HCT116 (cell line): ENCODE data around the gene VWA5B1. TPM values are rescaled to one million over a fixed set of nuclear protein-coding genes. Genes with fewer than 3 reads are reported as not detected.

ENCODE experiments used
- ATAC-seq: fragments of 200-7000 bp; cut with Tn5 transposase; 2 replicates; pipeline ENCODE4 v1.9.1; 2020; ENCODE audit warnings: mild to moderate bottlenecking, moderate library complexity
- BruUV-seq: library from RNA; stranded (reverse); fragments of 400-500 nt; replicated peaks from 2 replicates; lab custom pipeline; 2021; lab: Mats Ljungman, UMichigan
- CTCF ChIA-PET: fragments of 300-600 bp; sonication (Branson Sonifier 250); formaldehyde crosslinking; loops from one replicate; lab custom pipeline; 2021; ENCODE audit warnings: antibody characterized with exemption; lab: Charles Lee
- POLR2A ChIA-PET: fragments of 300-600, 350-600 bp; sonication (Branson Sonifier 250); formaldehyde crosslinking; loops from one replicate; lab custom pipeline; 2021; ENCODE audit warnings: antibody characterized with exemption; lab: Charles Lee
- RAD21 ChIA-PET, 2 experiments: fragments of 300-600 bp; sonication (Branson Sonifier 250); formaldehyde crosslinking; loops; one replicate each; lab custom pipeline; 2023; ENCODE audit warnings: low total read pairs in 2 of 2; ENCODE audit not compliant: uncharacterized antibody in 2 of 2, unreplicated experiment in 2 of 2, low non-redundant PET in 1 of 2; lab: Charles Lee
- DNase-seq: peaks from one replicate; pipeline ENCODE4 v3.0.0-alpha.2; 2010; ENCODE audit warnings: low read depth, low spot score
- H2AFZ ChIP-seq: fragments of 200-600 bp; shearing (Covaris generic), sonication (generic); 2 replicates; pipeline ENCODE4 v1.6.1; 2017; ENCODE audit warnings: low read depth, mixed run types, mixed read lengths, antibody characterized with exemption, low read length; ENCODE audit not compliant: poor library complexity, severe bottlenecking
- H3K27ac ChIP-seq: 2 replicates; pipeline ENCODE4 v1.5.1; 2012; ENCODE audit warnings: low read depth, low read length
- H3K27me3 ChIP-seq: fragments of 200-600 bp; sonication (generic); 2 replicates; pipeline ENCODE4 v1.6.1; 2016; ENCODE audit warnings: mixed run types, low read length, mixed read lengths; ENCODE audit not compliant: insufficient read depth
- H3K36me3 ChIP-seq, 2 experiments: fragments of 200-500 bp in 1 of 2; fragments of 200-600 bp in 1 of 2; sonication (Bioruptor generic) in 1 of 2; sonication (generic) in 1 of 2; 2 replicates each; pipeline versions ENCODE4 v1.5.1 to v1.6.1; 2014 to 2016; ENCODE audit warnings: low read length in 2 of 2, inconsistent platforms in 1 of 2, mixed read lengths in 1 of 2, mixed run types in 1 of 2; ENCODE audit not compliant: insufficient read depth in 2 of 2, control insufficient read depth in 1 of 2
- H3K4me1 ChIP-seq, 2 experiments: fragments of 200-600 bp in 1 of 2; sonication (generic) in 1 of 2; 2 replicates each; pipeline versions ENCODE4 v1.5.1 to v1.6.1; 2012 to 2017; ENCODE audit warnings: low read length in 2 of 2, inconsistent platforms in 1 of 2, mild to moderate bottlenecking in 1 of 2, mixed read lengths in 1 of 2, mixed run types in 1 of 2, moderate library complexity in 1 of 2; ENCODE audit not compliant: insufficient read depth in 2 of 2, control insufficient read depth in 1 of 2
- H3K4me2 ChIP-seq: fragments of 200-600 bp; sonication (generic); 2 replicates; pipeline ENCODE4 v1.6.1; 2017; ENCODE audit warnings: mixed run types, low read length, mixed read lengths
- H3K4me3 ChIP-seq, 2 experiments: fragments of 200-600 bp in 1 of 2; sonication (generic) in 1 of 2; replicated peaks in 1 of 2; 2 replicates each; pipeline ENCODE4 v1.5.1; 2011 to 2016; ENCODE audit warnings: low read length in 2 of 2, control low read depth in 1 of 2, low read depth in 1 of 2, mild to moderate bottlenecking in 1 of 2, mixed read lengths in 1 of 2, mixed run types in 1 of 2
- H3K79me2 ChIP-seq: fragments of 200-600 bp; sonication (generic); 2 replicates; pipeline ENCODE4 v1.6.1; 2017; ENCODE audit warnings: mild to moderate bottlenecking, mixed run types, low read length, moderate library complexity, mixed read lengths; ENCODE audit not compliant: insufficient read depth
- H3K9ac ChIP-seq: fragments of 200-600 bp; sonication (generic); 2 replicates; pipeline ENCODE4 v1.6.1; 2016; ENCODE audit warnings: low read length, mixed read lengths
- H3K9me2 ChIP-seq: fragments of 200-600 bp; sonication (generic), shearing (Covaris generic); 2 replicates; pipeline ENCODE4 v1.6.1; 2017; ENCODE audit warnings: mixed run types, mild to moderate bottlenecking, moderate library complexity; ENCODE audit not compliant: insufficient read depth
- H3K9me3 ChIP-seq, 2 experiments: fragments of 200-500 bp in 1 of 2; fragments of 200-600 bp in 1 of 2; sonication (Bioruptor generic) in 1 of 2; sonication (generic) in 1 of 2; 2 replicates each; pipeline ENCODE4 v1.6.1; 2014 to 2017; ENCODE audit warnings: low read length in 2 of 2, mixed read lengths in 2 of 2, inconsistent platforms in 1 of 2, low read depth in 1 of 2, mild to moderate bottlenecking in 1 of 2, mixed run types in 1 of 2, moderate library complexity in 1 of 2; ENCODE audit not compliant: control insufficient read depth in 1 of 2, insufficient read depth in 1 of 2
- H4K20me1 ChIP-seq: fragments of 200-600 bp; sonication (generic), shearing (Covaris generic); 2 replicates; pipeline ENCODE4 v1.6.1; 2017; ENCODE audit warnings: mixed run types, mild to moderate bottlenecking, moderate library complexity; ENCODE audit not compliant: insufficient read depth
- EGR1 ChIP-seq: IDR thresholded peaks from 2 replicates; pipeline ENCODE4 v1.6.1; 2012; ENCODE audit warnings: low read depth
- ELF1 ChIP-seq: IDR thresholded peaks from 2 replicates; pipeline ENCODE4 v1.6.1; 2012; ENCODE audit warnings: low read depth, borderline replicate concordance
- EZH2phosphoT487 ChIP-seq: fragments of 200-600 bp; IDR thresholded peaks from 2 replicates; pipeline ENCODE4 v1.6.1; 2018; ENCODE audit warnings: antibody characterized with exemption, borderline replicate concordance
- FOSL1 ChIP-seq: IDR thresholded peaks from 2 replicates; pipeline ENCODE4 v1.6.1; 2012; ENCODE audit warnings: low read depth
- POLR2A ChIP-seq: IDR thresholded peaks from 2 replicates; pipeline ENCODE4 v1.7.0; 2011; ENCODE audit warnings: borderline replicate concordance; ENCODE audit not compliant: insufficient read depth, insufficient read length; ENCODE audit errors: extremely low read depth
- POLR2AphosphoS5 ChIP-seq: IDR thresholded peaks from 2 replicates; pipeline ENCODE4 v1.6.1; 2011; ENCODE audit warnings: mild to moderate bottlenecking, low read depth, low read length, moderate library complexity
- SP1 ChIP-seq: IDR thresholded peaks from 2 replicates; pipeline ENCODE4 v1.6.1; 2012; ENCODE audit warnings: low read depth
- SRF ChIP-seq: IDR thresholded peaks from 2 replicates; pipeline ENCODE4 v1.6.1; 2012; ENCODE audit warnings: low read depth
- ZBTB33 ChIP-seq: IDR thresholded peaks from 2 replicates; pipeline ENCODE4 v1.6.1; 2011; ENCODE audit warnings: mild to moderate bottlenecking, low read length, moderate library complexity; ENCODE audit not compliant: insufficient replicate concordance; ENCODE audit errors: extremely low read depth
- ZNF274 ChIP-seq: fragments of 200-500 bp; sonication (Bioruptor generic); IDR thresholded peaks from 2 replicates; pipeline ENCODE4 v1.6.1; 2014; ENCODE audit warnings: mild to moderate bottlenecking, low read depth, low read length, inconsistent platforms
- intact Hi-C: fragments of 100-400 bp; cut with micrococcal nuclease; formaldehyde crosslinking; loops from 2 replicates; pipeline ENCODE4 v1.10.0; 2022
- total RNA-seq: library from RNA; stranded (reverse); gene quantifications from one replicate; pipeline ENCODE4 v1.2.1, GENCODE V29; 2021; ENCODE audit not compliant: unreplicated experiment
- TF ChIP-seq, protein P1 (sequence below): IDR thresholded peaks from 2 replicates; pipeline ENCODE4 v1.6.1; 2012; ENCODE audit warnings: low read depth
- TF ChIP-seq, protein P2 (sequence below): IDR thresholded peaks from 2 replicates; pipeline ENCODE4 v1.6.1; 2012

Gene VWA5B1
- total RNA-seq, 1 experiment from 2014 or later = not detected

DNA sequence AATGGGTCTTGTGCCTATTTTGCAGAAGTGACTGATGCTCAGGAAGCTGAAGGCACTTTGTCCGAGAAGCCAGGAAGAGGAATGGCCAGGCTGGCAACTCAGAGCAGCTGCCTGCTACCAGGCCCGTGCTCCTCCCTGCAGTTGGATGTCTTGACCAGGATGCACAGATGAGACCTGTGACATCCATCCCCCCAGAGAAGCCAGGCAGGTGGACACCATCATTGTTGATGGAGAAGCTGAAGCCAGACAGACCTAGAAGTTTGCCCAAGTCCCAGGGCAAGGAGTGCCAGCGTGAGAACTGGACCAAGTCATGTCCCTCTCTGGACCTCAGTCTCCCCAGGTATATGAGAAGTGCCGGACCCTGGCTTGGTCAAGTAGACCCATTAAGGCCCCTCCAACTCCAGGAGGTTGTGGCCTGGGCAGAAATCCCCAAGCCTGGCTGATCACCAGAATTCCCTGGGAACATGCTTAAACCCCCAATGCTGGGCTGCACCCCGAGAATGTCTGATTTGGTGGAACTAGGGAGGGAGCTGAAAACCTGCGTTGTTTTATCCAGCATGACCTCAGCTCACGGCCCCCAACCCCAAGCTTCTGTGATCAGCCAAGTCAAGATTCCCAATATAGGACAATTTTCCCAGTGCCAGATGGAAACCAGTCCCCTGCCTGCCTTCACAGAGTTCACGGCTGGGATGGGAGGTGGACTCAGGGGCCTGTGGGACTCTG lies 112.9 kb downstream of the VWA5B1 start:
- Histone ChIP-seq H4K20me1 (no peaks in the 10 kb centered on the region), H3K36me3 (no peaks in the 10 kb centered on the region), H2AFZ (no peak overlapping the region), H3K27me3 (no peaks in the 10 kb centered on the region), H3K9ac (no peak overlapping the region), H3K4me1 (no peaks in the 10 kb centered on the region), H3K9me3 (no peaks in the 10 kb centered on the region), H3K9me2 (no peaks in the 10 kb centered on the region), H3K4me3 (no peak overlapping the region), H3K79me2 (no peaks in the 10 kb centered on the region), H3K27ac (no peak overlapping the region), H3K4me2 (no peak overlapping the region)
- CTCF ChIA-PET = no interaction called here
- no TSS peak for BruUV-seq
- no peak for ATAC-seq
- no peak for DNase-seq
- intact Hi-C loops = no loop called here
- RAD21 ChIA-PET = no interaction called here
- TF ChIP-seq, protein P1, sequence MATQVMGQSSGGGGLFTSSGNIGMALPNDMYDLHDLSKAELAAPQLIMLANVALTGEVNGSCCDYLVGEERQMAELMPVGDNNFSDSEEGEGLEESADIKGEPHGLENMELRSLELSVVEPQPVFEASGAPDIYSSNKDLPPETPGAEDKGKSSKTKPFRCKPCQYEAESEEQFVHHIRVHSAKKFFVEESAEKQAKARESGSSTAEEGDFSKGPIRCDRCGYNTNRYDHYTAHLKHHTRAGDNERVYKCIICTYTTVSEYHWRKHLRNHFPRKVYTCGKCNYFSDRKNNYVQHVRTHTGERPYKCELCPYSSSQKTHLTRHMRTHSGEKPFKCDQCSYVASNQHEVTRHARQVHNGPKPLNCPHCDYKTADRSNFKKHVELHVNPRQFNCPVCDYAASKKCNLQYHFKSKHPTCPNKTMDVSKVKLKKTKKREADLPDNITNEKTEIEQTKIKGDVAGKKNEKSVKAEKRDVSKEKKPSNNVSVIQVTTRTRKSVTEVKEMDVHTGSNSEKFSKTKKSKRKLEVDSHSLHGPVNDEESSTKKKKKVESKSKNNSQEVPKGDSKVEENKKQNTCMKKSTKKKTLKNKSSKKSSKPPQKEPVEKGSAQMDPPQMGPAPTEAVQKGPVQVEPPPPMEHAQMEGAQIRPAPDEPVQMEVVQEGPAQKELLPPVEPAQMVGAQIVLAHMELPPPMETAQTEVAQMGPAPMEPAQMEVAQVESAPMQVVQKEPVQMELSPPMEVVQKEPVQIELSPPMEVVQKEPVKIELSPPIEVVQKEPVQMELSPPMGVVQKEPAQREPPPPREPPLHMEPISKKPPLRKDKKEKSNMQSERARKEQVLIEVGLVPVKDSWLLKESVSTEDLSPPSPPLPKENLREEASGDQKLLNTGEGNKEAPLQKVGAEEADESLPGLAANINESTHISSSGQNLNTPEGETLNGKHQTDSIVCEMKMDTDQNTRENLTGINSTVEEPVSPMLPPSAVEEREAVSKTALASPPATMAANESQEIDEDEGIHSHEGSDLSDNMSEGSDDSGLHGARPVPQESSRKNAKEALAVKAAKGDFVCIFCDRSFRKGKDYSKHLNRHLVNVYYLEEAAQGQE = no peak
- no peak for TF ChIP-seq SP1
- TF ChIP-seq FOSL1 = no peak
- TF ChIP-seq ELF1 = no peak
- TF ChIP-seq EZH2phosphoT487 = no peak
- TF ChIP-seq, protein P2, sequence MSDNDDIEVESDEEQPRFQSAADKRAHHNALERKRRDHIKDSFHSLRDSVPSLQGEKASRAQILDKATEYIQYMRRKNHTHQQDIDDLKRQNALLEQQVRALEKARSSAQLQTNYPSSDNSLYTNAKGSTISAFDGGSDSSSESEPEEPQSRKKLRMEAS = no peak
- TF ChIP-seq ZBTB33 = no peak
- no peak for TF ChIP-seq EGR1
- no peak for TF ChIP-seq ZNF274
- no peak for TF ChIP-seq POLR2AphosphoS5
- TF ChIP-seq POLR2A = no peak
- TF ChIP-seq SRF = no peak
- POLR2A ChIA-PET = no interaction called here
